ENCODE measurements around the gene SMIM22.
"Not testable (repeated sequence)": the region's sequence is repeated elsewhere in the genome, so short reads cannot be mapped to it uniquely, and the experiment has no call there.

Gene SMIM22

DNA sequence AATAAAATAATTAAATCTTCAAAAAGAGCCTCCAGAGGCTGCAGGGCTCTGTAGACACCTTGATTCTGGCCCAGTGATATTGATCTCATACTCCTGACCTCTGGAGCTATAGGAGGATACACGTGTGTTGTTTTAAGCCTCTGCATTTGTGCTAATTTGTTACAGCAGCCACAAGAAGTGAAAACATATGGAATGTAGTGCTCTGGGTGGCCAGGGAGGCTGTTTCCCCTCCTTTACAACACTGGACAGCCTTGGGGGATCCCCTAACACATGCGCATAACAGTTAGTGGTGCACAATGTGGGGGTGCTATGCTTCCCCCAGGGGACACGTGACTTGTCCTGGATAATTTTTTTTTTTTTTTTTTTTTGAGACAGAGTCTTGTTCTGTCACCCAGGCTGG, 23.5 kb upstream of the SMIM22 start:
- peaks cover 3% of the 10 kb centered on the region; the same call in 1 of the 2 replicates for H3K9me3 ChIP-seq (ENCODE audit: control insufficient read depth, insufficient read depth, low read depth, low read length)
- H3K4me1 ChIP-seq (ENCODE audit: control insufficient read depth, insufficient read depth, low read length) = peaks cover 13% of the 10 kb centered on the region; the same call in 1 of the 2 replicates
- no peak overlapping the region for H3K4me3 ChIP-seq (ENCODE audit: low read depth, low read length)
- no peak overlapping the region for H3K9ac ChIP-seq (ENCODE audit: low read length)
- H3K27ac ChIP-seq (ENCODE audit: low read depth, low read length) = no peak overlapping the region
- no peaks in the 10 kb centered on the region for H3K27me3 ChIP-seq (ENCODE audit: control insufficient read depth, insufficient read depth, low read length)
- H3K36me3 ChIP-seq (ENCODE audit: control insufficient read depth, insufficient read depth, low read length) = no peaks in the 10 kb centered on the region

- H3K4me1 ChIP-seq (ENCODE audit: control insufficient read depth, insufficient read depth, low read length) = peaks cover 13% of the 10 kb centered on the region; the same call in 1 of the 2 replicates
- no peaks in the 10 kb centered on the region for H3K36me3 ChIP-seq (ENCODE audit: control insufficient read depth, insufficient read depth, low read length)
- H3K27me3 ChIP-seq (ENCODE audit: control insufficient read depth, insufficient read depth, low read length) = no peaks in the 10 kb centered on the region
- H3K27ac ChIP-seq (ENCODE audit: low read depth, low read length) = no peak overlapping the region
- H3K9ac ChIP-seq (ENCODE audit: low read length) = no peak overlapping the region
- no peak overlapping the region for H3K4me3 ChIP-seq (ENCODE audit: low read depth, low read length)
- H3K9me3 ChIP-seq (ENCODE audit: control insufficient read depth, insufficient read depth, low read depth, low read length) = peaks cover 3% of the 10 kb centered on the region; the same call in 1 of the 2 replicates
Measured at GRCh38 chr16:4772351-4772750, 22.8 kb upstream of the SMIM22 start.

- Histone ChIP-seq H3K27me3 (ENCODE audit: control insufficient read depth, insufficient read depth, low read length) (no peaks in the 10 kb centered on the region), H3K4me1 (ENCODE audit: control insufficient read depth, insufficient read depth, low read length) (peaks cover 2% of the 10 kb centered on the region; the same call in 1 of the 2 replicates), H3K27ac (ENCODE audit: low read depth, low read length) (no peak overlapping the region), H3K36me3 (ENCODE audit: control insufficient read depth, insufficient read depth, low read length) (no peaks in the 10 kb centered on the region), H3K9ac (ENCODE audit: low read length) (no peak overlapping the region), H3K9me3 (ENCODE audit: control insufficient read depth, insufficient read depth, low read depth, low read length) (peaks cover 3% of the 10 kb centered on the region; the same call in 1 of the 2 replicates), H3K4me3 (ENCODE audit: low read depth, low read length) (no peak overlapping the region)
Measured at GRCh38 chr16:4775005-4775404, 20.2 kb upstream of the SMIM22 start.

- H3K4me3 ChIP-seq (ENCODE audit: low read depth, low read length) = no peak overlapping the region
- peaks cover 2% of the 10 kb centered on the region; the same call in 1 of the 2 replicates for H3K4me1 ChIP-seq (ENCODE audit: control insufficient read depth, insufficient read depth, low read length)
- no peaks in the 10 kb centered on the region for H3K27me3 ChIP-seq (ENCODE audit: control insufficient read depth, insufficient read depth, low read length)
- no peak overlapping the region for H3K9ac ChIP-seq (ENCODE audit: low read length)
- H3K27ac ChIP-seq (ENCODE audit: low read depth, low read length) = no peak overlapping the region
- peaks cover 3% of the 10 kb centered on the region; the same call in 1 of the 2 replicates for H3K9me3 ChIP-seq (ENCODE audit: control insufficient read depth, insufficient read depth, low read depth, low read length)
- H3K36me3 ChIP-seq (ENCODE audit: control insufficient read depth, insufficient read depth, low read length) = no peaks in the 10 kb centered on the region
Measured at GRCh38 chr16:4776141-4776705, 18.9 kb upstream of the SMIM22 start.

- peaks cover 2% of the 10 kb centered on the region; the same call in 1 of the 2 replicates for H3K4me1 ChIP-seq (ENCODE audit: control insufficient read depth, insufficient read depth, low read length)
- H3K27ac ChIP-seq (ENCODE audit: low read depth, low read length) = no peak overlapping the region
- no peaks in the 10 kb centered on the region for H3K27me3 ChIP-seq (ENCODE audit: control insufficient read depth, insufficient read depth, low read length)
- peaks cover 3% of the 10 kb centered on the region; the same call in 1 of the 2 replicates for H3K9me3 ChIP-seq (ENCODE audit: control insufficient read depth, insufficient read depth, low read depth, low read length)
- H3K4me3 ChIP-seq (ENCODE audit: low read depth, low read length) = no peak overlapping the region
- H3K9ac ChIP-seq (ENCODE audit: low read length) = no peak overlapping the region
- H3K36me3 ChIP-seq (ENCODE audit: control insufficient read depth, insufficient read depth, low read length) = no peaks in the 10 kb centered on the region
Measured at GRCh38 chr16:4777339-4778049, 17.7 kb upstream of the SMIM22 start.

DNA sequence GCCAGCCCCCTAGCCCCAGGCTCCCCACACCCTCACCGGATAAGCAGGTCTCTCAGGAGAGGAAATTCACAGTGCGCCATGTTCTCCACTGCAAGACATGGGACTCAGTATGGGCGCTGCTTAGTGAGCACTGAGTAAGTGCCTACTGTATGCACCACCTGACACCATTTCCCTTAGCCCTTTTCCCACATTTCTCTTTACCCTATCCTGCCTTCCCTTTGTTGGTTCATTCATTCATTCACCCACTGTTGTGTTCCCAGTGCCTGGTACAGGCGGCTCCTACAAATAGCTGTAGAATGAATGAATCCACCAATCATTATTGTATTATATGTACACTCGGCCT, 17.1 kb upstream of the SMIM22 start:
- Histone ChIP-seq H3K4me3 (ENCODE audit: low read depth, low read length) (no peak overlapping the region), H3K27ac (ENCODE audit: low read depth, low read length) (no peak overlapping the region), H3K27me3 (ENCODE audit: control insufficient read depth, insufficient read depth, low read length) (no peaks in the 10 kb centered on the region), H3K36me3 (ENCODE audit: control insufficient read depth, insufficient read depth, low read length) (no peaks in the 10 kb centered on the region), H3K4me1 (ENCODE audit: control insufficient read depth, insufficient read depth, low read length) (peaks cover 2% of the 10 kb centered on the region; the same call in 1 of the 2 replicates), H3K9ac (ENCODE audit: low read length) (no peak overlapping the region), H3K9me3 (ENCODE audit: control insufficient read depth, insufficient read depth, low read depth, low read length) (peaks cover 3% of the 10 kb centered on the region; the same call in 1 of the 2 replicates)

DNA sequence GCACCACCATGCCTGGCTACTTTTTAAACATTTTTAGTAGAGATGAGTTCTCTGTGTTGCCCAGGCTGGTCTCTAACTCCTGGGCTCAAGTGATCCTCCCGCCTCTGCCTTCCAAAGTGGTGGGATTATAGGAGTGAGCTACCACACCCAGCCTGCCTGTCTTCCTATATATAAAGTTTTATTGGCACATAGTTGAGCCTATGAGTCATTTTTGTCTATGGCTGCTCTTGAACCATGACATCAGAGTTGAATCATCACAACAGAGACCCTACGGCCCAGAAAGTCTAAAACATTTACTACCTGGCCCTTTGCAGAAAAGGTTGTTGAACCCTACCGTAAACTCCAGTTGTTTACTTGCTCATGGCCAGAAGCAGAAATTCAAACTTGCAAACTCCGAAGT, 14.9 kb upstream of the SMIM22 start:
- no peak overlapping the region for H3K4me3 ChIP-seq (ENCODE audit: low read depth, low read length)
- H3K9me3 ChIP-seq (ENCODE audit: control insufficient read depth, insufficient read depth, low read depth, low read length) = no peaks in the 10 kb centered on the region; the same call in 1 of the 2 replicates
- H3K27me3 ChIP-seq (ENCODE audit: control insufficient read depth, insufficient read depth, low read length) = no peaks in the 10 kb centered on the region
- H3K4me1 ChIP-seq (ENCODE audit: control insufficient read depth, insufficient read depth, low read length) = no peaks in the 10 kb centered on the region
- H3K27ac ChIP-seq (ENCODE audit: low read depth, low read length) = no peak overlapping the region
- no peak overlapping the region for H3K9ac ChIP-seq (ENCODE audit: low read length)
- H3K36me3 ChIP-seq (ENCODE audit: control insufficient read depth, insufficient read depth, low read length) = no peaks in the 10 kb centered on the region

- Histone ChIP-seq H3K4me1 (ENCODE audit: control insufficient read depth, insufficient read depth, low read length) (peaks cover 8% of the 10 kb centered on the region), H3K27me3 (ENCODE audit: control insufficient read depth, insufficient read depth, low read length) (no peaks in the 10 kb centered on the region; the same call in 1 of the 2 replicates), H3K4me3 (ENCODE audit: low read depth, low read length) (no peak overlapping the region), H3K9me3 (ENCODE audit: control insufficient read depth, insufficient read depth, low read depth, low read length) (no peaks in the 10 kb centered on the region), H3K36me3 (ENCODE audit: control insufficient read depth, insufficient read depth, low read length) (no peaks in the 10 kb centered on the region), H3K9ac (ENCODE audit: low read length) (no peak overlapping the region), H3K27ac (ENCODE audit: low read depth, low read length) (no peak overlapping the region)
Measured at GRCh38 chr16:4783251-4783950, 11.8 kb upstream of the SMIM22 start.

DNA sequence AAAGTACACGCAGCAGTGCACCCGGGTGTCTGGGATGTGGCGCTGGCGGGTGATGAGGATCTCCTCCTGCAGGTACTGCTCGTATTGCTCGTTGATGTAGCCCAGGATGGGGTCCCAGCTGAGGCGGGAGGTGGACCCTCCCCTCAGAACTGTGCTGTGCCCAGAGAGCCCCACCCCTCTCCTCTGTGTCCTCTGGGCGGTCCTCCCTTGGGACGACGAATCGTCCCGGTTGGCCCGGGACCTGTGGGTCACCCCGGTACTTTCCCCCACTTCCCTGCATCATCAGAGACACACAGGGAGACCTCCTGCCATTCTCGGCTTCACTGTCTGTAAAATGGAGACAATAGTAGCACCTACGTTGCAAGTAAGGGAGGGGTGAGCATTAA, 11.2 kb upstream of the SMIM22 start:
- no peak overlapping the region for H3K4me3 ChIP-seq (ENCODE audit: low read depth, low read length)
- H3K9ac ChIP-seq (ENCODE audit: low read length) = no peak overlapping the region
- no peaks in the 10 kb centered on the region for H3K9me3 ChIP-seq (ENCODE audit: control insufficient read depth, insufficient read depth, low read depth, low read length)
- peaks cover 14% of the 10 kb centered on the region for H3K4me1 ChIP-seq (ENCODE audit: control insufficient read depth, insufficient read depth, low read length)
- no peaks in the 10 kb centered on the region; the same call in 1 of the 2 replicates for H3K27me3 ChIP-seq (ENCODE audit: control insufficient read depth, insufficient read depth, low read length)
- no peaks in the 10 kb centered on the region for H3K36me3 ChIP-seq (ENCODE audit: control insufficient read depth, insufficient read depth, low read length)
- H3K27ac ChIP-seq (ENCODE audit: low read depth, low read length) = no peak overlapping the region

- not testable (repeated sequence) for H3K4me3 ChIP-seq (ENCODE audit: low read depth, low read length); H3K27me3 ChIP-seq (ENCODE audit: control insufficient read depth, insufficient read depth, low read length); H3K9ac ChIP-seq (ENCODE audit: low read length); H3K9me3 ChIP-seq (ENCODE audit: control insufficient read depth, insufficient read depth, low read depth, low read length); H3K36me3 ChIP-seq (ENCODE audit: control insufficient read depth, insufficient read depth, low read length); H3K27ac ChIP-seq (ENCODE audit: low read depth, low read length)
- peaks cover 14% of the 10 kb centered on the region for H3K4me1 ChIP-seq (ENCODE audit: control insufficient read depth, insufficient read depth, low read length)
Measured at GRCh38 chr16:4784444-4784987, 10.7 kb upstream of the SMIM22 start.
